Gastroesophageal sphincter (tissue), 4 donors: ENCODE data around the gene TMEM147. TPM values are rescaled to one million over a fixed set of nuclear protein-coding genes. Genes with fewer than 3 reads are reported as not detected.

Source experiments
- ATAC-seq: fragments of 150-250 bp; one replicate; pipeline ENCODE4 v1.9.1; 2016; ENCODE audit warnings: mild to moderate bottlenecking, moderate library complexity
- H3K27ac ChIP-seq, 4 donors: fragments of 200-600 bp; sonication (generic) in 3 of 4; 1 replicate in 3 of 4; 2 replicates in 1 of 4; pipeline ENCODE4 v1.5.1; 2016 to 2019
- H3K27me3 ChIP-seq: fragments of 200-600 bp; sonication (generic); one replicate; pipeline ENCODE4 v1.5.1; 2019
- H3K36me3 ChIP-seq, 2 donors: fragments of 200-600 bp; sonication (generic); one replicate each; pipeline ENCODE4 v1.5.1; 2019; ENCODE audit warnings: control low read depth in 1 of 2
- H3K4me1 ChIP-seq, 3 donors: fragments of 200-600 bp; sonication (generic); 1 replicate in 2 of 3; 2 replicates in 1 of 3; pipeline ENCODE4 v1.5.1; 2016 to 2019; ENCODE audit warnings: control low read depth in 2 of 3
- H3K4me3 ChIP-seq, 2 donors: fragments of 200-600 bp; sonication (generic); one replicate each; pipeline ENCODE4 v1.5.1; 2019; ENCODE audit warnings: mild to moderate bottlenecking in 1 of 2, moderate library complexity in 1 of 2
- H3K9me3 ChIP-seq, 3 donors: fragments of 200-600 bp; sonication (generic); one replicate each; pipeline ENCODE4 v1.5.1; 2017 to 2019; ENCODE audit warnings: control low read depth in 2 of 3
- CTCF ChIP-seq, 4 experiments: fragments of 200-600 bp in 2 of 4; fragments of 450-650 bp in 2 of 4; sonication (generic) in 1 of 4; IDR thresholded peaks; one replicate each; pipeline ENCODE4 v1.5.1; 2017 to 2019; ENCODE audit warnings: antibody characterized with exemption in 4 of 4, mild to moderate bottlenecking in 2 of 4, moderate library complexity in 2 of 4
- EP300 ChIP-seq: sonication (generic); formaldehyde crosslinking; IDR thresholded peaks from one replicate; pipeline ENCODE4 v1.6.1; 2017; ENCODE audit warnings: antibody characterized with exemption, mild to moderate bottlenecking
- POLR2A ChIP-seq, 2 donors: fragments of 450-650 bp; IDR thresholded peaks; one replicate each; pipeline ENCODE4 v1.6.1; 2017; ENCODE audit warnings: antibody characterized with exemption in 2 of 2, mild to moderate bottlenecking in 2 of 2, moderate library complexity in 1 of 2
- POLR2AphosphoS5 ChIP-seq: sonication (generic); formaldehyde crosslinking; IDR thresholded peaks from one replicate; pipeline ENCODE4 v1.6.1; 2017; ENCODE audit warnings: antibody characterized with exemption
- WGBS, 2 donors: methylation state at CpG; one replicate each; pipeline ENCODE4 v1.1.5; 2018; ENCODE audit warnings: low coverage in 1 of 2; 5-methylcytosine and 5-hydroxymethylcytosine counted together
- total RNA-seq, 4 donors: library from RNA; depleted of rRNA; stranded (reverse); fragments of >200 nt; gene quantifications; one replicate each; pipeline ENCODE4 v1.1.0, GENCODE V29; 2016

The TMEM147 gene
- total RNA-seq, 4 donors from 2014 or later: 60.0 to 82.6 (median 64.1) TPM

GRCh38 chr19:35539314-35539713 lies 6.1 kb upstream of the TMEM147 start:
- no peak for ATAC-seq
- H3K27ac ChIP-seq: no peak overlapping the region
- peaks cover 23% of the 10 kb centered on the region for H3K27me3 ChIP-seq
- 35 to 55% methylated on average over 2 to 6 of the region's 6 CpGs for WGBS, 2 donors
- TF ChIP-seq CTCF (IDR thresholded peaks at IDR 0.05) (no peak), EP300 (no peak), POLR2AphosphoS5 (no peak), POLR2A (IDR thresholded peaks at IDR 0.05) (no peak)
- no peaks in the 10 kb centered on the region for H3K9me3 ChIP-seq
- peaks cover 0 to 3% (median 2%) of the 10 kb centered on the region in 3 donors for H3K4me1 ChIP-seq
- no peak overlapping the region for H3K4me3 ChIP-seq
- peaks cover 0 to 8% of the 10 kb centered on the region in 2 donors for H3K36me3 ChIP-seq

- H3K9me3 ChIP-seq: no peaks in the 10 kb centered on the region
- no peak for ATAC-seq
- H3K4me1 ChIP-seq: peaks cover 0 to 8% (median 7%) of the 10 kb centered on the region in 3 donors
- peaks cover 0 to 8% of the 10 kb centered on the region in 2 donors for H3K36me3 ChIP-seq
- no peak overlapping the region for H3K4me3 ChIP-seq
- peaks cover 18% of the 10 kb centered on the region for H3K27me3 ChIP-seq
- H3K27ac ChIP-seq: no peak overlapping the region
- TF ChIP-seq POLR2AphosphoS5: no peak
- no peak for TF ChIP-seq EP300
- no peak for TF ChIP-seq CTCF (IDR thresholded peaks at IDR 0.05)
- no peak for TF ChIP-seq POLR2A (IDR thresholded peaks at IDR 0.05)
- 81 to 87% methylated on average over 3 to 4 of the region's 12 CpGs for WGBS, 2 donors
Measured at GRCh38 chr19:35539850-35540249, 5.6 kb upstream of the TMEM147 start.

GRCh38 chr19:35540356-35540927 lies 5.0 kb upstream of the TMEM147 start:
- H3K27ac ChIP-seq: no peak overlapping the region
- WGBS, 2 donors: 76 to 77% methylated on average over 2 to 6 of the region's 7 CpGs
- no peaks in the 10 kb centered on the region for H3K9me3 ChIP-seq
- no peak for ATAC-seq
- H3K4me3 ChIP-seq: no peak overlapping the region
- peaks cover 12% of the 10 kb centered on the region for H3K27me3 ChIP-seq
- H3K4me1 ChIP-seq: peaks cover 0 to 10% (median 7%) of the 10 kb centered on the region in 3 donors
- H3K36me3 ChIP-seq: peaks cover 0 to 8% of the 10 kb centered on the region in 2 donors
- TF ChIP-seq EP300: no peak
- TF ChIP-seq CTCF (IDR thresholded peaks at IDR 0.05): no peak
- no peak for TF ChIP-seq POLR2A (IDR thresholded peaks at IDR 0.05)
- no peak for TF ChIP-seq POLR2AphosphoS5

- ATAC-seq: no peak
- no peak overlapping the region for H3K27ac ChIP-seq
- H3K36me3 ChIP-seq: peaks cover 0 to 14% of the 10 kb centered on the region in 2 donors
- H3K4me3 ChIP-seq: no peak overlapping the region
- no peak for TF ChIP-seq POLR2AphosphoS5
- TF ChIP-seq POLR2A (IDR thresholded peaks at IDR 0.05): no peak
- TF ChIP-seq EP300: no peak
- no peak for TF ChIP-seq CTCF (IDR thresholded peaks at IDR 0.05)
- no peaks in the 10 kb centered on the region for H3K9me3 ChIP-seq
- H3K27me3 ChIP-seq: no peaks in the 10 kb centered on the region
- H3K4me1 ChIP-seq: peaks cover 0 to 26% (median 15%) of the 10 kb centered on the region in 3 donors
- no CpG with 5 or more reads among the region's 11 CpGs for WGBS, 2 donors
Measured at GRCh38 chr19:35542209-35542608, 3.2 kb upstream of the TMEM147 start.
